Fibroblast of the conjunctiva (primary cell): ENCODE data around the gene RRN3.
"Not testable (repeated sequence)": the region's sequence is repeated elsewhere in the genome, so short reads cannot be mapped to it uniquely, and the experiment has no call there.

Experiments
- DNase-seq: peaks from one replicate; pipeline ENCODE4 v3.0.0-alpha.2; 2010; ENCODE audit warnings: low read depth

Gene RRN3

GRCh38 chr16:15093955-15094827 lies at the start of gene RRN3:
TSS of gene RRN3 (minus strand) at chr16:15094272. CDS start at chr16:15094233, 39 bp downstream.
- peak; percentile 86 for DNase-seq

- DNase-seq = not testable (repeated sequence)
These were observed 49.6 kb upstream of the RRN3 start for GRCh38 chr16:15143601-15144091.

GRCh38 chr16:15142891-15143600 lies 49.0 kb upstream of the RRN3 start:
- not testable (repeated sequence) for DNase-seq

- DNase-seq = not testable (repeated sequence)
These were observed 48.2 kb upstream of the RRN3 start for GRCh38 chr16:15142107-15142890.

- no peak for DNase-seq
These were observed 47.5 kb upstream of the RRN3 start for GRCh38 chr16:15141586-15141985.

- DNase-seq = not testable (repeated sequence)
These were observed 46.6 kb upstream of the RRN3 start for GRCh38 chr16:15140444-15141365.

- not testable (repeated sequence) for DNase-seq
These were observed 43.4 kb upstream of the RRN3 start for GRCh38 chr16:15137514-15137913.

GRCh38 chr16:15135483-15136360 lies 41.6 kb upstream of the RRN3 start:
- DNase-seq = not testable (repeated sequence)

GRCh38 chr16:15134752-15135482 lies 40.8 kb upstream of the RRN3 start:
- DNase-seq = not testable (repeated sequence)

GRCh38 chr16:15133554-15133953 lies 39.5 kb upstream of the RRN3 start:
- not testable (repeated sequence) for DNase-seq

- DNase-seq = not testable (repeated sequence)
These were observed 38.8 kb upstream of the RRN3 start for GRCh38 chr16:15132719-15133428.

GRCh38 chr16:15130943-15131700 lies 37.0 kb upstream of the RRN3 start:
- DNase-seq = not testable (repeated sequence)

- not testable (repeated sequence) for DNase-seq
These were observed 36.3 kb upstream of the RRN3 start for GRCh38 chr16:15130256-15130932.

- not testable (repeated sequence) for DNase-seq
These were observed 33.8 kb upstream of the RRN3 start for GRCh38 chr16:15127641-15128425.

- DNase-seq = not testable (repeated sequence)
These were observed 6.4 kb upstream of the RRN3 start for GRCh38 chr16:15100372-15100987.
